Heart right ventricle (tissue), 16 donors: ENCODE results near the gene PLEKHH3. TPM values are rescaled to one million over a fixed set of nuclear protein-coding genes. Genes with fewer than 3 reads are reported as not detected.
"Not testable (repeated sequence)": the region's sequence is repeated elsewhere in the genome, so short reads cannot be mapped to it uniquely, and the experiment has no call there.

Experiments used
- ATAC-seq, 8 donors: fragments of 200-7000 bp; cut with Tn5 transposase; one replicate each; pipeline ENCODE4 v1.9.1; 2020; ENCODE audit warnings: mild to moderate bottlenecking in 8 of 8, moderate library complexity in 8 of 8, moderate number of reproducible peaks in 1 of 8
- DNase-seq, 2 donors: peaks; one replicate each; pipeline ENCODE4 v3.0.0-alpha.2; 2020
- H3K27ac ChIP-seq, 10 donors: fragments of 200-600 bp; sonication (generic) in 2 of 10; one replicate each; pipeline versions ENCODE4 v1.5.0 to v1.8.0; 2020 to 2022; ENCODE audit warnings: mild to moderate bottlenecking in 3 of 10
- H3K27me3 ChIP-seq, 7 donors: fragments of 200-600 bp; one replicate each; pipeline ENCODE4 v1.8.0; 2021 to 2022; ENCODE audit warnings: mild to moderate bottlenecking in 2 of 7
- H3K36me3 ChIP-seq, 9 donors: fragments of 200-600 bp; sonication (generic) in 1 of 9; one replicate each; pipeline versions ENCODE4 v1.5.0 to v1.8.0; 2020 to 2022; ENCODE audit warnings: mild to moderate bottlenecking in 2 of 9
- H3K4me1 ChIP-seq, 9 donors: fragments of 200-600 bp; sonication (generic) in 1 of 9; one replicate each; pipeline versions ENCODE4 v1.5.0 to v1.8.0; 2020 to 2022; ENCODE audit warnings: mild to moderate bottlenecking in 4 of 9
- H3K4me3 ChIP-seq, 10 donors: fragments of 200-600 bp; sonication (generic) in 2 of 10; one replicate each; pipeline versions ENCODE4 v1.5.0 to v1.8.0; 2020 to 2022; ENCODE audit warnings: mild to moderate bottlenecking in 7 of 10, moderate library complexity in 2 of 10
- H3K9me3 ChIP-seq, 11 donors: fragments of 200-600 bp in 10 of 11; sonication (generic) in 2 of 11; one replicate each; pipeline versions ENCODE4 v1.5.0 to v1.8.0; 2013 to 2022; ENCODE audit warnings: mild to moderate bottlenecking in 2 of 11, control low read depth in 1 of 11, moderate library complexity in 1 of 11
- CTCF ChIP-seq, 9 donors: fragments of 200-600 bp; sonication (generic) in 2 of 9; IDR thresholded peaks; one replicate each; pipeline versions ENCODE4 v1.5.0 to v1.8.0; 2021 to 2022; ENCODE audit warnings: antibody characterized with exemption in 9 of 9, mild to moderate bottlenecking in 5 of 9, moderate library complexity in 1 of 9
- WGBS, 2 donors: extraction: QIAGEN DNeasy Blood & Tissue Kit; methylation state at CpG; one replicate each; pipeline ENCODE4 v1.1.7; 2013; ENCODE audit warnings: inconsistent platforms in 1 of 2; 5-methylcytosine and 5-hydroxymethylcytosine counted together
- intact Hi-C, 10 donors: fragments of 100-400 bp; cut with DNase I; formaldehyde crosslinking; loops; one replicate each; pipeline versions ENCODE4 v1.11.1 to v1.14.2; 2022
- microRNA-seq, 2 donors: library from miRNA; unstranded; fragments of <30 nt; microRNA quantifications; one replicate each; pipeline ENCODE4 v1.2.0, GENCODE V29; 2021
- polyA plus RNA-seq, 2 donors: library from polyadenylated mRNA; stranded (reverse); fragments of 200-250 nt; gene quantifications; one replicate each; pipeline ENCODE4 v1.2.3, GENCODE V29; 2013
- total RNA-seq, 10 donors: library from RNA; stranded (reverse); fragmentation: NEBNext Ultra II Directional in 3 of 10; extraction: Animal tissue kit (Norgen Biotek cat#: 25700) in 3 of 10; gene quantifications; one replicate each; pipeline versions ENCODE4 v1.2.1 to v1.2.4, GENCODE V29; 2021 to 2023
- donor health status: Arrhythmogenic right ventricular cardiomyopathy.
- donor health status: ischemic (EF 13 %, LVEDD 7.1; RV severe dilation, severe dysfunction).
- donor health status: healthy with polysubstance abuse.
- donor health status: DM: no; HTN: yes; CAD: no.
- donor health status: DM: no; HTN: no; CAD: no.
- donor health status: ischemic (EF 25% LVEDD 6.9; RV normal size, moderate dysfunction).
- donor health status: ischemic (EF 25% LVEDD 5.7; RV mildly dilated, moderate dysfunction).
- donor health status: healthy.
- donor health status: DM: yes; HTN: yes; CAD: no.
- donor health status: Ischemic cardiomyopathy.
- donor health status: ischemic (EF 35%, LVEDD 5.7; RV mildly dilated, moderate dysfunction).
- donor health status: nonischemic (EF 11% LVEDD 7.7; RV severe dilation, severe dysfunction).
- donor health status: DM: yes; HTN: yes; CAD: no.
- donor health status: PGD.
- donor health status: ischemic (EF 29% LVEDD 5.4; RV normal size, mild dysfunction).
- donor health status: nonischemic (EF 23%, LVEDD 6.1; RV moderate dilation, normal function).

The PLEKHH3 gene
- total and polyA plus RNA-seq, 12 donors = 12.8 to 42.1 (median 22.8) TPM

- no peak for TF ChIP-seq CTCF (IDR thresholded peaks at IDR 0.05)
- 85 to 88% methylated on average over 2 of the region's 2 CpGs for WGBS, 2 donors
- Histone ChIP-seq H3K4me3 (no peak overlapping the region), H3K4me1 (peaks cover 0 to 11% (median 7%) of the 10 kb centered on the region in 9 donors), H3K9me3 (no peaks in the 10 kb centered on the region), H3K27ac (no peak overlapping the region), H3K36me3 (no peaks in the 10 kb centered on the region), H3K27me3 (no peaks in the 10 kb centered on the region)
- no peak for ATAC-seq
- DNase-seq = no peak
- intact Hi-C loops = no loop called here
These were observed 53.5 kb downstream of the PLEKHH3 start for GRCh38 chr17:42623271-42623670.

GRCh38 chr17:42621987-42622386 is 54.8 kb downstream of the PLEKHH3 start:
- H3K27me3 ChIP-seq, H3K36me3 ChIP-seq, intact Hi-C loops, H3K27ac ChIP-seq, ATAC-seq, H3K4me3 ChIP-seq, H3K9me3 ChIP-seq, DNase-seq: not testable (repeated sequence)
- H3K4me1 ChIP-seq = peaks cover 0 to 22% (median 16%) of the 10 kb centered on the region in 9 donors
- WGBS, 2 donors = 91 to 93% methylated on average over 3 of the region's 3 CpGs

GRCh38 chr17:42618442-42619150 is 58.2 kb downstream of the PLEKHH3 start:
- Histone ChIP-seq H3K36me3 (peaks cover 0 to 27% (median 22%) of the 10 kb centered on the region in 9 donors), H3K4me3 (peak overlapping the region in 3 of 10 donors; percentile 1 to 26 (median 15)), H3K9me3 (no peaks in the 10 kb centered on the region), H3K27me3 (no peaks in the 10 kb centered on the region), H3K4me1 (peaks cover 0 to 22% (median 16%) of the 10 kb centered on the region in 9 donors), H3K27ac (peak overlapping the region; percentile 12 to 83 (median 73))
- WGBS, 2 donors = 21 to 22% methylated on average over 9 of the region's 9 CpGs
- TF ChIP-seq CTCF (IDR thresholded peaks at IDR 0.05) = peak in 7 of 9 donors; percentile 23 to 58 (median 34)
- DNase-seq = peak; percentile 48 to 70
- ATAC-seq = peak; percentile 87 to 98 (median 94)
- intact Hi-C loops = loop anchor here in 6 of 10 donors (5.0 to 10.0 kb wide), 4 partner anchors 39 to 66 kb away; partner anchors contain the start of genes TUBG2 (in 2 of the 6), CCR10 (in 1 of the 6), CNTNAP1 (in 1 of the 6) and PLEKHH3 (in 1 of the 6)

GRCh38 chr17:42617956-42618431 is 58.8 kb downstream of the PLEKHH3 start:
- Histone ChIP-seq H3K4me1 (peaks cover 0 to 22% (median 16%) of the 10 kb centered on the region in 9 donors), H3K9me3 (no peaks in the 10 kb centered on the region), H3K36me3 (peaks cover 0 to 33% (median 27%) of the 10 kb centered on the region in 9 donors), H3K27me3 (no peaks in the 10 kb centered on the region), H3K4me3 (peak overlapping the region in 3 of 10 donors; percentile 1 to 26 (median 15)), H3K27ac (peak overlapping the region; percentile 12 to 83 (median 73))
- DNase-seq = no peak
- ATAC-seq = peak in 7 of 8 donors; percentile 3 to 61 (median 21)
- intact Hi-C loops = loop anchor here in 6 of 10 donors (5.0 to 10.0 kb wide), 4 partner anchors 39 to 67 kb away; partner anchors contain the start of genes TUBG2 (in 2 of the 6), CCR10 (in 1 of the 6), CNTNAP1 (in 1 of the 6) and PLEKHH3 (in 1 of the 6)
- TF ChIP-seq CTCF (IDR thresholded peaks at IDR 0.05) = no peak
- WGBS, 2 donors = 30 to 47% methylated on average over 4 of the region's 4 CpGs

Small RNAs within 50 kb of the gene (microRNA-seq; reads per million reads assigned to microRNA genes)
- 0.51 to 1.2 reads per million in 2 donors for gene MIR6780A

Other genes with a start within 250 kb of the PLEKHH3 start
- 10 to 100 TPM; 28.1 to 48.5 (median 32.6) TPM for gene ATP6V0A1, start 218.1 kb downstream of the PLEKHH3 start, total RNA-seq
- 10 to 100 TPM; 35.2 to 35.6 TPM for gene ATP6V0A1, start 218.1 kb downstream of the PLEKHH3 start, polyA plus RNA-seq
- gene NAGLU, start 140.8 kb downstream of the PLEKHH3 start, total RNA-seq = 10 to 100 TPM in 5 of 10 donors, 1 to 10 TPM in 5; 6.8 to 16.0 (median 9.8) TPM
- gene NAGLU, start 140.8 kb downstream of the PLEKHH3 start, polyA plus RNA-seq = 10 to 100 TPM; 17.0 to 18.3 TPM
- 1 to 10 TPM in 2 of 10 donors, under 1 TPM in 8; 0.50 to 2.3 (median 0.78) TPM for gene HSD17B1, start 124.1 kb downstream of the PLEKHH3 start, total RNA-seq
- gene HSD17B1, start 124.1 kb downstream of the PLEKHH3 start, polyA plus RNA-seq = 1 to 10 TPM; 2.2 to 2.6 TPM
- 10 to 100 TPM; 29.7 to 56.9 (median 32.9) TPM for gene COASY, start 114.8 kb downstream of the PLEKHH3 start, total RNA-seq
- 10 to 100 TPM; 46.8 to 50.8 TPM for gene COASY, start 114.8 kb downstream of the PLEKHH3 start, polyA plus RNA-seq
- gene MLX, start 109.9 kb downstream of the PLEKHH3 start, total RNA-seq = 10 to 100 TPM; 45.7 to 87.2 (median 56.4) TPM
- 10 to 100 TPM; 55.8 to 61.2 TPM for gene MLX, start 109.9 kb downstream of the PLEKHH3 start, polyA plus RNA-seq
- 1 to 10 TPM; 1.1 to 3.1 (median 1.6) TPM for gene PSMC3IP, start 99.3 kb downstream of the PLEKHH3 start, total RNA-seq
- 1 to 10 TPM; 2.9 TPM for gene PSMC3IP, start 99.3 kb downstream of the PLEKHH3 start, polyA plus RNA-seq
- 10 to 100 TPM; 18.5 to 29.9 (median 25.2) TPM for gene RETREG3, start 67.6 kb downstream of the PLEKHH3 start, total RNA-seq
- gene RETREG3, start 67.6 kb downstream of the PLEKHH3 start, polyA plus RNA-seq = 10 to 100 TPM in 1 of 2 donors, 1 to 10 TPM in 1; 9.8 to 16.1 TPM
- gene TUBG1, start 67.3 kb downstream of the PLEKHH3 start, total RNA-seq = 10 to 100 TPM; 28.2 to 59.8 (median 43.7) TPM
- gene TUBG1, start 67.3 kb downstream of the PLEKHH3 start, polyA plus RNA-seq = 100 to 1,000 TPM in 1 of 2 donors, 10 to 100 TPM in 1; 33.9 to 107 TPM
- 10 to 100 TPM; 10.6 to 20.4 (median 14.7) TPM for gene TUBG2, start 17.7 kb downstream of the PLEKHH3 start, total RNA-seq
- 10 to 100 TPM in 1 of 2 donors, 1 to 10 TPM in 1; 9.8 to 21.3 TPM for gene TUBG2, start 17.7 kb downstream of the PLEKHH3 start, polyA plus RNA-seq
- 1 to 10 TPM; 1.0 to 4.8 (median 1.7) TPM for gene CCR10, start 4.8 kb upstream of the PLEKHH3 start, total RNA-seq
- gene CCR10, start 4.8 kb upstream of the PLEKHH3 start, polyA plus RNA-seq = 1 to 10 TPM; 1.5 to 3.8 TPM
- gene CNTNAP1, start 5.5 kb upstream of the PLEKHH3 start, total RNA-seq = 10 to 100 TPM in 2 of 10 donors, 1 to 10 TPM in 8; 2.2 to 28.3 (median 3.5) TPM
- gene CNTNAP1, start 5.5 kb upstream of the PLEKHH3 start, polyA plus RNA-seq = 1 to 10 TPM; 2.3 to 9.6 TPM
- gene EZH1, start 68.0 kb upstream of the PLEKHH3 start, total RNA-seq = 10 to 100 TPM; 31.7 to 50.5 (median 46.3) TPM
- gene EZH1, start 68.0 kb upstream of the PLEKHH3 start, polyA plus RNA-seq = 10 to 100 TPM; 16.0 to 33.8 TPM
- gene RAMP2, start 84.2 kb upstream of the PLEKHH3 start, total RNA-seq = 10 to 100 TPM; 32.1 to 54.8 (median 38.2) TPM
- 100 to 1,000 TPM in 1 of 2 donors, 10 to 100 TPM in 1; 46.4 to 105 TPM for gene RAMP2, start 84.2 kb upstream of the PLEKHH3 start, polyA plus RNA-seq
- gene VPS25, start 96.5 kb upstream of the PLEKHH3 start, total RNA-seq = 10 to 100 TPM; 33.3 to 47.4 (median 37.3) TPM
- gene VPS25, start 96.5 kb upstream of the PLEKHH3 start, polyA plus RNA-seq = 10 to 100 TPM; 28.0 to 80.9 TPM
- under 1 TPM in 1 of 10 donors, not detected in 9; 0.14 TPM for gene WNK4, start 103.6 kb upstream of the PLEKHH3 start, total RNA-seq
- gene WNK4, start 103.6 kb upstream of the PLEKHH3 start, polyA plus RNA-seq = under 1 TPM; 0.03 to 0.07 TPM
- 10 to 100 TPM; 56.1 to 85.7 (median 72.1) TPM for gene COA3, start 121.7 kb upstream of the PLEKHH3 start, total RNA-seq
- gene COA3, start 121.7 kb upstream of the PLEKHH3 start, polyA plus RNA-seq = 100 to 1,000 TPM in 1 of 2 donors, 10 to 100 TPM in 1; 91.2 to 142 TPM
- gene CNTD1, start 121.9 kb upstream of the PLEKHH3 start, total RNA-seq = under 1 TPM in 3 of 10 donors, not detected in 7; 0.11 to 0.42 (median 0.39) TPM
- gene CNTD1, start 121.9 kb upstream of the PLEKHH3 start, polyA plus RNA-seq = under 1 TPM; 0.20 to 0.29 TPM
- gene BECN1, start 147.3 kb upstream of the PLEKHH3 start, total RNA-seq = 10 to 100 TPM; 71.1 to 87.8 (median 78.3) TPM
- gene BECN1, start 147.3 kb upstream of the PLEKHH3 start, polyA plus RNA-seq = 10 to 100 TPM; 25.2 to 54.8 TPM
- 10 to 100 TPM; 52.1 to 87.4 (median 70.3) TPM for gene PSME3, start 156.4 kb upstream of the PLEKHH3 start, total RNA-seq
- 100 to 1,000 TPM in 1 of 2 donors, 10 to 100 TPM in 1; 26.0 to 103 TPM for gene PSME3, start 156.4 kb upstream of the PLEKHH3 start, polyA plus RNA-seq
- under 1 TPM; 0.14 to 0.72 (median 0.45) TPM for gene AOC2, start 167.6 kb upstream of the PLEKHH3 start, total RNA-seq
- gene AOC2, start 167.6 kb upstream of the PLEKHH3 start, polyA plus RNA-seq = under 1 TPM; 0.51 to 0.54 TPM
- 10 to 100 TPM in 5 of 10 donors, 1 to 10 TPM in 5; 4.7 to 19.0 (median 10.4) TPM for gene AOC3, start 174.2 kb upstream of the PLEKHH3 start, total RNA-seq
- gene AOC3, start 174.2 kb upstream of the PLEKHH3 start, polyA plus RNA-seq = 10 to 100 TPM; 16.0 to 18.0 TPM
- gene G6PC1, start 223.8 kb upstream of the PLEKHH3 start, total RNA-seq = not detected
- not detected for gene G6PC1, start 223.8 kb upstream of the PLEKHH3 start, polyA plus RNA-seq